Medulla oblongata (tissue), 1 donor: ENCODE measurements around the gene LKAAEAR1.

ENCODE experiments used
- DNase-seq: peaks from one replicate; pipeline ENCODE4 v3.0.0-alpha.2; 2015; ENCODE audit errors: extremely low spot score

The LKAAEAR1 gene

GRCh38 chr20:64065062-64065973 is 18.9 kb downstream of the LKAAEAR1 start:
- DNase-seq, result no peak

GRCh38 chr20:64064145-64064698 is 20.0 kb downstream of the LKAAEAR1 start:
- DNase-seq, result no peak

- DNase-seq, result no peak
These were observed 20.6 kb downstream of the LKAAEAR1 start for GRCh38 chr20:64063389-64064144.

GRCh38 chr20:64062596-64063388 is 21.4 kb downstream of the LKAAEAR1 start, which contains the start of gene TCEA2:
Gene TCEA2, plus strand, starts transcription at chr20:64063198. Its CDS starts 115 bp downstream, at chr20:64063313.
- peak; percentile 98 for DNase-seq

GRCh38 chr20:64062276-64062595 is 22.0 kb downstream of the LKAAEAR1 start:
- DNase-seq, result peak; percentile 60

- no peak for DNase-seq
These were observed 25.7 kb downstream of the LKAAEAR1 start for GRCh38 chr20:64058536-64058935.

GRCh38 chr20:64057628-64058498 is 26.3 kb downstream of the LKAAEAR1 start:
- peak; percentile 38 for DNase-seq

- DNase-seq, result no peak
These were observed 27.1 kb downstream of the LKAAEAR1 start for GRCh38 chr20:64056889-64057627.

GRCh38 chr20:64056639-64056888 is 27.6 kb downstream of the LKAAEAR1 start:
- no peak for DNase-seq

- DNase-seq, result no peak
These were observed 28.1 kb downstream of the LKAAEAR1 start for GRCh38 chr20:64055893-64056638.

- no peak for DNase-seq
These were observed 28.8 kb downstream of the LKAAEAR1 start for GRCh38 chr20:64055396-64055892.

- no peak for DNase-seq
These were observed 30.1 kb downstream of the LKAAEAR1 start for GRCh38 chr20:64053841-64054661.

GRCh38 chr20:64052987-64053840 is 31.0 kb downstream of the LKAAEAR1 start:
- DNase-seq, result no peak

GRCh38 chr20:64052326-64052722 is 31.9 kb downstream of the LKAAEAR1 start:
- DNase-seq, result no peak

- DNase-seq, result no peak
These were observed 32.5 kb downstream of the LKAAEAR1 start for GRCh38 chr20:64051561-64052325.

- no peak for DNase-seq
These were observed 33.2 kb downstream of the LKAAEAR1 start for GRCh38 chr20:64051033-64051452.
